ENCODE results near the gene WNT7B. TPM values are rescaled to one million over a fixed set of nuclear protein-coding genes. Genes with fewer than 3 reads are reported as not detected.
A peak's percentile ranks its signal among the peaks of the same experiment; 100 is the strongest.

The WNT7B gene
- total RNA-seq, 1 experiment from 2014 or later = 66.9 TPM

DNA sequence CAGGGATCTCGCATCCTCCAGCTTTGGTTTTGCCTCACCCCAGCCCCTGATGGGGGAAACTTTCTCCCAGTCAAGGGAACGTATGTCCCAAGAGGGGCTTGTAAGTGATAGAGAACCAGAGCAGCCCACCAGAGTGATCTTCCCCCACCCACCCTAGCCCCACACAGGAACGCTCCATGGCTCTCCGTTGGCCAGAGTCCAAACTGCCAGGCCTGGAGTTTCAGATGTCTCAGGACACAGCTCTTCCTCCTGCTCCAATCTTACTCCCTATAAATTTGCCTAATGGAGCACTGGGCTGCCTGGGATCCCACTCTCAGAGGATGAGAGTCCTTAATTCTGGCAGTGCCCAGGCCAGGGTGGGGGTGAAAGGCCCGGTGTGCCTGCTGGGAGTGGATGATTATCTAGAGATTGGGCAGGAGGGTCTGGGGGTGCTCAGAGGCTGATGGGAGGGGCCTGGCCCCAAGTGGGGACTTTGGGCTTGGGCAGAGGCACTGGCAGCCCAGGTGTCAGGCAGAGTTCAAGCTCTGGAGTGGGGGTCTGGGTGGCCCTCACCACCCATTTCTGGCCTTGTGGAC is 79.9 kb downstream of the WNT7B start:
- Histone ChIP-seq H3K4me3 (no peak overlapping the region; the same call in 1 of the 2 replicates), H3K27ac (peak overlapping the region; percentile 27; the same call in 1 of the 2 replicates), H3F3A (ENCODE audit: insufficient read depth, low read depth) (peaks cover 13% of the 10 kb centered on the region), H3K4me1 (replicated peaks; ENCODE audit: insufficient read depth) (peaks cover 51% of the 10 kb centered on the region), H3K36me3 (ENCODE audit: low read depth) (no peaks in the 10 kb centered on the region), H3K9me2 (ENCODE audit: insufficient read depth) (no peaks in the 10 kb centered on the region), H4K20me1 (ENCODE audit: insufficient read depth) (no peaks in the 10 kb centered on the region), H2AFZ (no peak overlapping the region), H3K9me3 (ENCODE audit: insufficient read depth, low read depth) (no peaks in the 10 kb centered on the region), H3K4me2 (peak overlapping the region; percentile 57), H3K27me3 (ENCODE audit: insufficient read depth, low read depth) (no peaks in the 10 kb centered on the region), H3K79me2 (ENCODE audit: low read depth) (no peaks in the 10 kb centered on the region)
- intact Hi-C loops (cut with micrococcal nuclease; ENCODE audit: unreplicated experiment) = no loop called here
- no peak for DNase-seq
- TF ChIP-seq, protein P1, sequence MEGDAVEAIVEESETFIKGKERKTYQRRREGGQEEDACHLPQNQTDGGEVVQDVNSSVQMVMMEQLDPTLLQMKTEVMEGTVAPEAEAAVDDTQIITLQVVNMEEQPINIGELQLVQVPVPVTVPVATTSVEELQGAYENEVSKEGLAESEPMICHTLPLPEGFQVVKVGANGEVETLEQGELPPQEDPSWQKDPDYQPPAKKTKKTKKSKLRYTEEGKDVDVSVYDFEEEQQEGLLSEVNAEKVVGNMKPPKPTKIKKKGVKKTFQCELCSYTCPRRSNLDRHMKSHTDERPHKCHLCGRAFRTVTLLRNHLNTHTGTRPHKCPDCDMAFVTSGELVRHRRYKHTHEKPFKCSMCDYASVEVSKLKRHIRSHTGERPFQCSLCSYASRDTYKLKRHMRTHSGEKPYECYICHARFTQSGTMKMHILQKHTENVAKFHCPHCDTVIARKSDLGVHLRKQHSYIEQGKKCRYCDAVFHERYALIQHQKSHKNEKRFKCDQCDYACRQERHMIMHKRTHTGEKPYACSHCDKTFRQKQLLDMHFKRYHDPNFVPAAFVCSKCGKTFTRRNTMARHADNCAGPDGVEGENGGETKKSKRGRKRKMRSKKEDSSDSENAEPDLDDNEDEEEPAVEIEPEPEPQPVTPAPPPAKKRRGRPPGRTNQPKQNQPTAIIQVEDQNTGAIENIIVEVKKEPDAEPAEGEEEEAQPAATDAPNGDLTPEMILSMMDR (conservative IDR thresholded peaks at IDR 0.05) = no peak
- BruUV-seq (replicated peaks) = no TSS peak
- POLR2A ChIA-PET (ENCODE audit: unreplicated experiment) = no interaction called here
- CTCF ChIA-PET = no interaction called here

GRCh38 chr22:45896153-45896951 is 80.6 kb downstream of the WNT7B start:
- H3K27me3 ChIP-seq (ENCODE audit: insufficient read depth, low read depth) = no peaks in the 10 kb centered on the region
- no TSS peak for BruUV-seq (replicated peaks)
- POLR2A ChIA-PET (ENCODE audit: unreplicated experiment) = interaction anchor here (0.6 kb wide), 2 partner anchors 21 to 1414 kb away, joined by 3 to 4 read pairs; no protein-coding TSS in a partner anchor
- H3K9me2 ChIP-seq (ENCODE audit: insufficient read depth) = no peaks in the 10 kb centered on the region
- no peaks in the 10 kb centered on the region for H3K79me2 ChIP-seq (ENCODE audit: low read depth)
- no peak for TF ChIP-seq EZH2 (IDR thresholded peaks at IDR 0.05; ENCODE audit: low read depth)
- TF ChIP-seq, protein P1 (conservative IDR thresholded peaks at IDR 0.05) = no peak
- intact Hi-C loops (cut with micrococcal nuclease; ENCODE audit: unreplicated experiment) = no loop called here
- no peaks in the 10 kb centered on the region for H3K36me3 ChIP-seq (ENCODE audit: low read depth)
- CTCF ChIA-PET = interaction anchor here (0.7 kb wide), 1 partner anchor 32 kb away, joined by 3 read pairs; no protein-coding TSS in a partner anchor
- H3K9me3 ChIP-seq (ENCODE audit: insufficient read depth, low read depth) = no peaks in the 10 kb centered on the region
- H4K20me1 ChIP-seq (ENCODE audit: insufficient read depth) = no peaks in the 10 kb centered on the region
- H3K4me1 ChIP-seq (replicated peaks; ENCODE audit: insufficient read depth) = peaks cover 51% of the 10 kb centered on the region
- H3K4me3 ChIP-seq = no peak overlapping the region; the same call in 1 of the 2 replicates
- peaks cover 13% of the 10 kb centered on the region for H3F3A ChIP-seq (ENCODE audit: insufficient read depth, low read depth)
- no peak overlapping the region; the same call in 1 of the 2 replicates for H2AFZ ChIP-seq
- peak; percentile 78 to 84 for DNase-seq
- peak overlapping the region; percentile 37 for H3K27ac ChIP-seq
- H3K4me2 ChIP-seq = peak overlapping the region; percentile 57

DNA sequence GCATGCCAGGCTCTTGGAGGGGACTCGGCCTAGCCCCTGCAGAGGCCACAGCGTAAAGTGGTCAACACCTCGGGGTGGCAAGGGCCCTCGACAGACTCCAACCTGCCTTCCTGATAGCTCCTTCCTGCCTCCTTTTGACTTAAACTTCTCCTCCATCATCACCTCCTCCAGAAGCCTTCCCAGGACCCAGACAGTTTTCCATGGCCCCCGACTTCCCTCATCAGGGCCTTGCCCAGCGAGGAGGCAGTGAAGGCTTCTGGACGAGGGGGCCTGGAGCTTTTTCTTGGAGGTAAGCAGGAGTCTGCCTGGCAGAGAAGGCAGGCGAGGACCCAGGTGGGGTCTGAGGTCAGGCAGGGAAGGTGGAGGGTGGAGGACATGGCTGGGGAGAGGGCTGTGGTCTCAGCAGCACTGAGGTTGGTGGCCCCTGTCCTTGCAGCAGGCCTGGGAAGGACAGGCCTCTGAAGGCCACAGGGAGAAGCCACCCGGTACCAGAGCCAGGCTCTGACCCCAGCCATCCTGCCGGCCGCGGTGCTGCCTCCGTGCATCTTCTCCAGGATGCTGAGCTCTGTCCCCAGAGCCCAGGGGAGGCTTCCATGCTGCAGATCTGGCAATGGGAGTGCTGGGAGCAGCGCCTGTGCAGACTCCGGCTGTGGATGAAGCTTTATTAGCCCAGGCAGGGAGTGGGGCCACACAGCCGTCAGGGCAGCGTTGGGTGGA is 81.4 kb downstream of the WNT7B start:
- BruUV-seq (replicated peaks) = no TSS peak
- CTCF ChIA-PET = no interaction called here

More for the DNA sequence above, 81.4 kb downstream of the WNT7B start:
- TF ChIP-seq, protein P1 (conservative IDR thresholded peaks at IDR 0.05) = no peak
- H3K27ac ChIP-seq = no peak overlapping the region
- no peaks in the 10 kb centered on the region for H3K36me3 ChIP-seq (ENCODE audit: low read depth)
- no peaks in the 10 kb centered on the region for H3K79me2 ChIP-seq (ENCODE audit: low read depth)
- no peaks in the 10 kb centered on the region for H3K27me3 ChIP-seq (ENCODE audit: insufficient read depth, low read depth)
- peaks cover 13% of the 10 kb centered on the region for H3F3A ChIP-seq (ENCODE audit: insufficient read depth, low read depth)
- intact Hi-C loops (cut with micrococcal nuclease; ENCODE audit: unreplicated experiment) = no loop called here
- peak overlapping the region; percentile 57 for H3K4me2 ChIP-seq
- POLR2A ChIA-PET (ENCODE audit: unreplicated experiment) = interaction anchor here (0.6 kb wide), 2 partner anchors 22 to 1413 kb away, joined by 3 to 4 read pairs; no protein-coding TSS in a partner anchor
- H3K9me3 ChIP-seq (ENCODE audit: insufficient read depth, low read depth) = no peaks in the 10 kb centered on the region
- H3K4me3 ChIP-seq = no peak overlapping the region
- no peak overlapping the region for H2AFZ ChIP-seq
- H3K9me2 ChIP-seq (ENCODE audit: insufficient read depth) = no peaks in the 10 kb centered on the region
- H4K20me1 ChIP-seq (ENCODE audit: insufficient read depth) = no peaks in the 10 kb centered on the region
- peaks cover 51% of the 10 kb centered on the region for H3K4me1 ChIP-seq (replicated peaks; ENCODE audit: insufficient read depth)
- no peak for DNase-seq

Measured in PC-9 (cell line).